ENCODE results near the gene UCMA.

GRCh38 chr10:13222566-13222965, 11.6 kb downstream of the UCMA start:
- TF ChIP-seq, protein P1, sequence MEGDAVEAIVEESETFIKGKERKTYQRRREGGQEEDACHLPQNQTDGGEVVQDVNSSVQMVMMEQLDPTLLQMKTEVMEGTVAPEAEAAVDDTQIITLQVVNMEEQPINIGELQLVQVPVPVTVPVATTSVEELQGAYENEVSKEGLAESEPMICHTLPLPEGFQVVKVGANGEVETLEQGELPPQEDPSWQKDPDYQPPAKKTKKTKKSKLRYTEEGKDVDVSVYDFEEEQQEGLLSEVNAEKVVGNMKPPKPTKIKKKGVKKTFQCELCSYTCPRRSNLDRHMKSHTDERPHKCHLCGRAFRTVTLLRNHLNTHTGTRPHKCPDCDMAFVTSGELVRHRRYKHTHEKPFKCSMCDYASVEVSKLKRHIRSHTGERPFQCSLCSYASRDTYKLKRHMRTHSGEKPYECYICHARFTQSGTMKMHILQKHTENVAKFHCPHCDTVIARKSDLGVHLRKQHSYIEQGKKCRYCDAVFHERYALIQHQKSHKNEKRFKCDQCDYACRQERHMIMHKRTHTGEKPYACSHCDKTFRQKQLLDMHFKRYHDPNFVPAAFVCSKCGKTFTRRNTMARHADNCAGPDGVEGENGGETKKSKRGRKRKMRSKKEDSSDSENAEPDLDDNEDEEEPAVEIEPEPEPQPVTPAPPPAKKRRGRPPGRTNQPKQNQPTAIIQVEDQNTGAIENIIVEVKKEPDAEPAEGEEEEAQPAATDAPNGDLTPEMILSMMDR (IDR thresholded peaks at IDR 0.05) = no peak
- TF ChIP-seq POLR2A (IDR thresholded peaks at IDR 0.05) = no peak
